ENCODE data around the gene CHRNA3.

GRCh38 chr15:78660584-78660983 is 39.8 kb upstream of the CHRNA3 start:
- no peak for TF ChIP-seq CTCF (IDR thresholded peaks at IDR 0.05)
- TF ChIP-seq POLR2A (IDR thresholded peaks at IDR 0.05) = no peak

Data from body of pancreas (tissue), 4 donors.